K562 (cell line): ENCODE measurements around the gene BAIAP2L2. TPM values are rescaled to one million over a fixed set of nuclear protein-coding genes. Genes with fewer than 3 reads are reported as not detected.
A peak's percentile ranks its signal among the peaks of the same experiment; 100 is the strongest.

ENCODE experiments used
- ATAC-seq: fragments of 200-7000 bp; cut with Tn5 transposase; 3 replicates; pipeline ENCODE4 v1.9.1; 2020; ENCODE audit warnings: moderate library complexity
- BruUV-seq: library from RNA; stranded (reverse); fragments of 400-500 nt; replicated peaks from 2 replicates; lab custom pipeline; 2021; lab: Mats Ljungman, UMichigan
- CTCF ChIA-PET: fragments of 300-600 bp; formaldehyde crosslinking; extraction: SDS; loops from one replicate; lab custom pipeline; 2021; ENCODE audit warnings: low intra/inter-chr PET ratio; lab: Yijun Ruan, JAX
- POLR2A ChIA-PET: fragments of 300-600, 350-650 bp; sonication (Branson Sonifier 250); formaldehyde crosslinking; extraction: SDS; loops from one replicate; lab custom pipeline; 2021; ENCODE audit warnings: antibody characterized with exemption, inconsistent platforms; lab: Yijun Ruan, JAX
- DNase-seq, 4 experiments: peaks; one replicate each; pipeline versions ENCODE4 v3.0.0 to v3.0.0-alpha.2; 2011 to 2018; ENCODE audit warnings: low spot score in 3 of 4, mixed read lengths in 3 of 4; ENCODE audit errors: extremely low read depth in 1 of 4
- FAIRE-seq: peaks from 2 replicates; lab custom pipeline; 2011; peaks lifted over from hg19 to GRCh38; lab: Jason Lieb, UNC
- H2AFZ ChIP-seq: 2 replicates; pipeline ENCODE4 v1.6.0; 2011; ENCODE audit warnings: low read depth, low read length, control low read depth, inconsistent platforms
- H3K27ac ChIP-seq: fragments of 200-600 bp; 3 replicates; pipeline ENCODE4 v1.8.0; 2011; ENCODE audit warnings: low read depth, mild to moderate bottlenecking, control low read depth, inconsistent platforms, low read length, moderate library complexity, mixed read lengths; ENCODE audit errors: extremely low read depth
- H3K27me3 ChIP-seq, 2 experiments: fragments of 300-600 bp in 1 of 2; 2 replicates in 1 of 2; 3 replicates in 1 of 2; pipeline versions ENCODE4 v1.6.0 to v1.8.0; 2011; ENCODE audit warnings: inconsistent platforms in 2 of 2, low read length in 2 of 2, mild to moderate bottlenecking in 1 of 2, mixed read lengths in 1 of 2, moderate library complexity in 1 of 2; ENCODE audit not compliant: control insufficient read depth in 2 of 2, insufficient read depth in 2 of 2
- H3K36me3 ChIP-seq: fragments of 300-600 bp; 3 replicates; pipeline ENCODE4 v1.8.0; 2011; ENCODE audit warnings: mild to moderate bottlenecking, low read length, inconsistent platforms; ENCODE audit not compliant: control insufficient read depth, insufficient read depth
- H3K4me1 ChIP-seq, 2 experiments: fragments of 200-600 bp in 1 of 2; replicated peaks in 1 of 2; 2 replicates in 1 of 2; 3 replicates in 1 of 2; pipeline versions ENCODE4 v1.5.1 to v1.8.0; 2011; ENCODE audit warnings: inconsistent platforms in 2 of 2, low read length in 2 of 2, mild to moderate bottlenecking in 1 of 2, mixed read lengths in 1 of 2, moderate library complexity in 1 of 2; ENCODE audit not compliant: control insufficient read depth in 2 of 2, insufficient read depth in 2 of 2
- H3K4me2 ChIP-seq: 2 replicates; pipeline ENCODE4 v1.6.1; 2011; ENCODE audit warnings: low read length, control low read depth, inconsistent platforms, mixed read lengths; ENCODE audit not compliant: insufficient read depth
- H3K4me3 ChIP-seq: fragments of 200-600 bp; sonication (generic), shearing (Covaris generic); 2 replicates; pipeline ENCODE4 v1.5.1; 2016; ENCODE audit warnings: control low read depth, inconsistent platforms
- H3K79me2 ChIP-seq: fragments of 200-600 bp; 3 replicates; pipeline ENCODE4 v1.8.0; 2011; ENCODE audit warnings: low read length, inconsistent platforms; ENCODE audit not compliant: control insufficient read depth, insufficient read depth
- H3K9ac ChIP-seq, 2 experiments: 2 replicates each; pipeline versions ENCODE4 v1.6.0 to v1.6.1; 2011; ENCODE audit warnings: low read depth in 2 of 2, low read length in 2 of 2, control low read depth in 1 of 2, inconsistent platforms in 1 of 2, mild to moderate bottlenecking in 1 of 2, mixed read lengths in 1 of 2; ENCODE audit not compliant: insufficient read depth in 1 of 2
- H3K9me1 ChIP-seq: one replicate; pipeline ENCODE4 v1.6.0; 2011; ENCODE audit warnings: inconsistent platforms, mild to moderate bottlenecking, low read length, moderate library complexity; ENCODE audit not compliant: control insufficient read depth, insufficient read depth
- H3K9me3 ChIP-seq: replicated peaks from 2 replicates; pipeline ENCODE4 v1.5.1; 2011; ENCODE audit warnings: low read depth, low read length, inconsistent platforms; ENCODE audit not compliant: control insufficient read depth, insufficient read depth
- H4K20me1 ChIP-seq: replicated peaks from 2 replicates; pipeline ENCODE4 v1.6.1; 2011; ENCODE audit warnings: low read length, inconsistent platforms, mixed read lengths; ENCODE audit not compliant: control insufficient read depth, insufficient read depth
- MAZ ChIP-seq, 2 experiments: fragments of 450-650 bp in 1 of 2; sonication (generic) in 1 of 2; formaldehyde crosslinking; IDR thresholded peaks in 1 of 2; conservative IDR thresholded peaks in 1 of 2; 2 replicates each; pipeline versions ENCODE4 v1.4.0 to v1.5.0; 2020; ENCODE audit warnings: mild to moderate bottlenecking in 1 of 2, missing genetic modification reagents in 1 of 2
- RAD21 ChIP-seq, 2 experiments: fragments of 250-450 bp in 1 of 2; fragments of 450-650 bp in 1 of 2; sonication (Bioruptor Pico) in 1 of 2; formaldehyde crosslinking in 1 of 2; IDR thresholded peaks in 1 of 2; conservative IDR thresholded peaks in 1 of 2; 2 replicates each; pipeline versions ENCODE4 v1.4.0 to v1.8.0; 2020 to 2022; ENCODE audit warnings: mild to moderate bottlenecking in 2 of 2, moderate library complexity in 1 of 2
- REST ChIP-seq, 2 experiments: fragments of 450-650 bp; formaldehyde crosslinking in 1 of 2; IDR thresholded peaks; 2 replicates each; pipeline versions ENCODE4 v1.4.0 to v1.6.1; 2014 to 2020; ENCODE audit warnings: mild to moderate bottlenecking in 2 of 2, borderline replicate concordance in 1 of 2, low read depth in 1 of 2
- TSHZ1 ChIP-seq: fragments of 250-450 bp; sonication (Bioruptor Pico); IDR thresholded peaks from 2 replicates; pipeline ENCODE4 v1.4.0; 2020; ENCODE audit warnings: mild to moderate bottlenecking, moderate library complexity
- ZFP1 ChIP-seq: fragments of 450-650 bp; formaldehyde crosslinking; IDR thresholded peaks from 2 replicates; pipeline ENCODE4 v1.4.0; 2020; ENCODE audit warnings: mild to moderate bottlenecking, mixed read lengths
- WGBS: fragments of 100-300 bp; shearing (Covaris generic); methylation state at CpG from one replicate; pipeline ENCODE4 v1.1.6; 2016; ENCODE audit warnings: low coverage, mixed read lengths; ENCODE audit not compliant: insufficient coverage; ENCODE audit errors: missing lambda C conversion rate; 5-methylcytosine and 5-hydroxymethylcytosine counted together
- in situ Hi-C: fragments of 300-500 bp; cut with MboI; formaldehyde crosslinking; loops from 4 replicates; pipeline ENCODE4 v1.15.0; 2018; ENCODE audit warnings: inconsistent platforms, mixed read lengths
- intact Hi-C: fragments of 100-400 bp; cut with micrococcal nuclease; formaldehyde crosslinking; loops from 2 replicates; pipeline ENCODE4 v1.14.2; 2022
- polyA plus RNA-seq, 8 experiments: library from polyadenylated mRNA; depleted of rRNA in 4 of 8; stranded (reverse) in 5 of 8; unstranded in 3 of 8; fragments of >200 nt; fragmentation: Nextera tagmentation in 2 of 8; fragmentation: Illumina TruSeq in 1 of 8; extraction: Ambion mirVana in 2 of 8; extraction: Trizol in 1 of 8; gene quantifications; 2 replicates each; pipeline versions ENCODE4 v1.2.1 to v1.2.3, GENCODE V29; 2011 to 2014; ENCODE audit warnings: inconsistent platforms in 1 of 8, missing spikeins in 1 of 8
- total RNA-seq, 7 experiments: library from RNA; depleted of rRNA in 6 of 7; stranded (reverse); fragments of >200 nt in 6 of 7; fragmentation: Illumina TruSeq in 2 of 7; extraction: Trizol in 2 of 7; gene quantifications; 2 replicates each; pipeline versions ENCODE4 v1.2.1 to v1.2.3, GENCODE V29; 2011 to 2021; ENCODE audit warnings: low replicate concordance in 1 of 7

BAIAP2L2 gene
- total and polyA plus RNA-seq, 9 of the 15 experiments (the other 6 are each of a cell fraction or from before 2014, with no cell fraction given): 0.04 to 0.22 (median 0.07) TPM; not detected in 4

- H3K4me1 ChIP-seq: peaks cover 0 to 16% of the 10 kb centered on the region in 2 experiments; a peak in 2 of 5 replicates
- ATAC-seq (peak; percentile 89), DNase-seq (peak; percentile 61 to 67 (median 64)), FAIRE-seq (no peak)
- ChIA-PET POLR2A (interaction anchor here (0.6 to 0.8 kb wide), 2 partner anchors 14 to 283 kb away, joined by 3 to 4 read pairs; no protein-coding TSS in a partner anchor), CTCF (no interaction called here)
- H4K20me1 ChIP-seq: no peaks in the 10 kb centered on the region
- H3K4me2 ChIP-seq: no peak overlapping the region
- H3K27ac ChIP-seq: no peak overlapping the region
- intact Hi-C loops (no loop called here), in situ Hi-C loops (loop anchor here (10.0 to 25.0 kb wide), 3 partner anchors 285 to 943 kb away; partner anchors contain the start of genes APOBEC3C and APOBEC3D)
- no peaks in the 10 kb centered on the region for H3K9me1 ChIP-seq
- no peaks in the 10 kb centered on the region for H3K9me3 ChIP-seq
- no TSS peak for BruUV-seq
- no peak overlapping the region for H3K4me3 ChIP-seq
- H3K36me3 ChIP-seq: no peaks in the 10 kb centered on the region
- H3K27me3 ChIP-seq: no peaks in the 10 kb centered on the region
- WGBS: 31% methylated on average over 16 of the region's 21 CpGs
- H3K9ac ChIP-seq: no peak overlapping the region; a peak in 1 of 4 replicates
- H3K79me2 ChIP-seq: no peaks in the 10 kb centered on the region
- no peak overlapping the region for H2AFZ ChIP-seq
- TF ChIP-seq ZFP1 (no peak), RAD21 (CRISPR knock-in tag; conservative IDR thresholded peaks at IDR 0.05 in 1 of 2, IDR thresholded peaks at IDR 0.05 in 1 of 2) (peak; percentile 46 to 64), TSHZ1 (CRISPR knock-in tag) (no peak), REST (IDR thresholded peaks at IDR 0.05; ENCODE audit: borderline replicate concordance) (peak; percentile 21; the same call in 1 of the 2 replicates), REST (CRISPR knock-in tag; IDR thresholded peaks at IDR 0.05; ENCODE audit: low read depth) (no peak), MAZ (CRISPR knock-in tag; conservative IDR thresholded peaks at IDR 0.05 in 1 of 2, IDR thresholded peaks at IDR 0.05 in 1 of 2) (peak in 1 of 2 experiments; percentile 24; a peak in 1 of 4 replicates)
These were observed 40.9 kb downstream of the BAIAP2L2 start for GRCh38 chr22:38069372-38070249.
